Measurements from ENCODE around the gene RNU7-1. TPM values are rescaled to one million over a fixed set of nuclear protein-coding genes. Genes with fewer than 3 reads are reported as not detected.

RNU7-1 gene
- polyA plus RNA-seq, 1 donor = not detected

DNA sequence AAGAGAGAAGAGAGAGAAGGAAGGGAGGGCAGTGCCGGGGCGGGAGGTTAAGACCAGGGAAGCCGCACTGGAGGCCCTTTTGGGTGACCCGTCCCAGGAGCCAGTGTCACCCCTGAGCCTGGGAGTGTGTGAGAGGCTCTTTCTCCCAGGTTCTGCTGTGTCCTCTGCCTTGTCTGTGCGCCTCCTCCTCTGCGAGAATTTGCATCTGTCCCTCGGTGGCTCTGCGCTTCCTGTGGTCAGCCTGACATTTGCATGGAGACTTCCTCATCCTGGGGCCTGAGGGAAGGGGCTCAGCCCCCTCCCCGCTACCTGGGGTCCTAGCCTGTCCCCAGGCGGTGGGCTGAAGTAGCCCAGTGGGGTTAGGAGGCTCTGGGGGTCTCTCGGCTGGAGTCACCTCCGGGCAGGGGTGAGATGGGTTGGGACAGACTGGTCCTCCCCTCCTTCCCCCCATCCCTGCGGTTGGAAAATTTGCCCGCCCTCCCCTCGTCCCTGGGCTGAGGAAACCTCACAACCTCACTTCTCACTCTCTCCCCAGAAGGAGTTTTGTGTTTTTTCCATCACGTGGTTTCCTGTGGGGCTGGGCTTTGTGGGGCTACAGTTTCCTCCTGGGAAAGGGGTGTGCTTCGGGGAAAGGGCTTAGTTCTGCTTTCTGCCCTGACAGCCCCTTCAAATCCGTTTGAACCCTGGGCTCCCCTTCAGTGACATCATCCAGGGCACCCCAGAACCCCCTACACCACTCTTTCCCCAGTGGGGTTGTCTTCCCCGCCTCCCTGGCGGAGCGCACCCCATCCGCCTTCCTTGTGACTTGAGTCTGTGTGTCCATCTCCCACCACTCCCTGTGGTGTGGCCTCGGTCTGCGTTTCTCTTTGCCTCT is 10.1 kb downstream of the RNU7-1 start:
- Histone ChIP-seq H3K27ac (ENCODE audit: low read length) (peak overlapping the region; percentile 23), H3K4me1 (ENCODE audit: control insufficient read depth, insufficient read depth, low read length) (no peaks in the 10 kb centered on the region), H3K4me3 (ENCODE audit: low read length) (peak overlapping the region; percentile 38), H3K9me3 (ENCODE audit: control insufficient read depth, low read depth, low read length) (no peaks in the 10 kb centered on the region), H3K27me3 (ENCODE audit: control insufficient read depth, insufficient read depth, low read length) (no peaks in the 10 kb centered on the region), H3K36me3 (ENCODE audit: control insufficient read depth, insufficient read depth, low read length) (peaks cover 23% of the 10 kb centered on the region)
- no CpG with 5 or more reads among the region's 24 CpGs for WGBS (ENCODE audit: insufficient coverage, low lambda C conversion rate)
- DNase-seq = no peak

DNA sequence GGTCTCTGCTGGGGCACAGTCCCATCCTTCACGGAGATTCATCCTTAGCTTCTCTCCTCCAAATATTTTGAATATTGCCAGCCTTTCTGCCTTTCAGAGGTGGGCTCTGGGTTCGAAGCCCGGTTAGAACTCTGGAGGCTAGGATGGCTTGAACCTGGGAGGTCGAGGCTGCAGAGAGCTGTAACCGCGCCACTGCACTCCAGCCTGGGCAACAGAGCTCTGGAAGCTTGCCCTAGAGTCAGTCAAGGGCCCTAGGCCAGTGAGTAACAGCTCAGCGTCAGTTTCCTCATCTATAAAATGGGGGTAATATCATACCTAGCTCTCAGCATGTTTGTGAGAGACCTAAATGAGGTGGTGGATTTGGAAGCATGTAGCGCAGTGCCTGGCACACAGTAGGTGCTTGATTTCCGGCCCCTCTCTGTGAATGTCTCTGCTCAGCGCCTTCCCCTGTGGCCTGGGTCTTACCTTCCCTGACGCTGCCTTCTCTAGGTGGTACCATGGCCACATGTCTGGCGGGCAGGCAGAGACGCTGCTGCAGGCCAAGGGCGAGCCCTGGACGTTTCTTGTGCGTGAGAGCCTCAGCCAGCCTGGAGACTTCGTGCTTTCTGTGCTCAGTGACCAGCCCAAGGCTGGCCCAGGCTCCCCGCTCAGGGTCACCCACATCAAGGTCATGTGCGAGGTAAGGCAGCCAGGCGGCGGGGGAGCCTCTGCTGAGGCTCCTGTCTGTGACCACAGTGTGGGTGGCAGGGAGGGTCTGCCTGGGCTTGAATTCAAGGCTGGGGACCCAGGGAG is 10.9 kb downstream of the RNU7-1 start:
- H3K27me3 ChIP-seq (ENCODE audit: control insufficient read depth, insufficient read depth, low read length) = no peaks in the 10 kb centered on the region
- no peaks in the 10 kb centered on the region for H3K9me3 ChIP-seq (ENCODE audit: control insufficient read depth, low read depth, low read length)
- DNase-seq = no peak
- H3K36me3 ChIP-seq (ENCODE audit: control insufficient read depth, insufficient read depth, low read length) = peaks cover 23% of the 10 kb centered on the region
- no CpG with 5 or more reads among the region's 21 CpGs for WGBS (ENCODE audit: insufficient coverage, low lambda C conversion rate)
- peak overlapping the region; percentile 23 for H3K27ac ChIP-seq (ENCODE audit: low read length)
- no peaks in the 10 kb centered on the region for H3K4me1 ChIP-seq (ENCODE audit: control insufficient read depth, insufficient read depth, low read length)
- no peak overlapping the region for H3K4me3 ChIP-seq (ENCODE audit: low read length)

- peaks cover 23% of the 10 kb centered on the region for H3K36me3 ChIP-seq (ENCODE audit: control insufficient read depth, insufficient read depth, low read length)
- H3K27ac ChIP-seq (ENCODE audit: low read length) = no peak overlapping the region
- H3K4me1 ChIP-seq (ENCODE audit: control insufficient read depth, insufficient read depth, low read length) = peaks cover 2% of the 10 kb centered on the region
- no CpG with 5 or more reads among the region's 22 CpGs for WGBS (ENCODE audit: insufficient coverage, low lambda C conversion rate)
- no peaks in the 10 kb centered on the region for H3K27me3 ChIP-seq (ENCODE audit: control insufficient read depth, insufficient read depth, low read length)
- no peaks in the 10 kb centered on the region for H3K9me3 ChIP-seq (ENCODE audit: control insufficient read depth, low read depth, low read length)
- no peak for DNase-seq
- no peak overlapping the region for H3K4me3 ChIP-seq (ENCODE audit: low read length)
Observed at GRCh38 chr12:6955108-6956020, 11.7 kb downstream of the RNU7-1 start.

DNA sequence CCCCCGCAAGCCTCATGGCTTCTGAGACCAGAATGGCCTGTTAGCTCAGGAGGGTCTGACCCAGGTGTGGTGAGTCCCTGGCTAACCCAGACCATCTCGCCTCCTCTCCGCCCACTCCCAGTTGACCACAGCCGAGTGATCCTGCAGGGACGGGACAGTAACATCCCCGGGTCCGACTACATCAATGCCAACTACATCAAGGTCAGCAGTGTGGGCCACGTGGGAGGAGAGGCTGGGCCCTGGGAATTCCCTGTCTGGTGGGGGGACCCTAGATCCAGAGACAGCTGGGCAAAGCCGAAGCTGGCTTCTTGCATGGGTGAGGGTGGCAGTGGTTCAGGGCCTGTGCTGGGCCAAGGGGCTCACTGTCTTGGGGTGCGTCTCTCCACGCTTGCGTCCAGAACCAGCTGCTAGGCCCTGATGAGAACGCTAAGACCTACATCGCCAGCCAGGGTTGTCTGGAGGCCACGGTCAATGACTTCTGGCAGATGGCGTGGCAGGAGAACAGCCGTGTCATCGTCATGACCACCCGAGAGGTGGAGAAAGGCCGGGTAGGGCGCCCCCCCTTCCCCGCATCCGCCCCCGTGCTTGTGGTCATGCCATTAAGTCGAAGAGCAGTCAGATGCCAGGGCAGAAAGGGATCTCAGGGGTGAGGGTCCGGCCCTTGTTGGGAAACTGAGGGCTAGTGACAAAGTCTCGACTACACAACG is 12.6 kb downstream of the RNU7-1 start:
- peaks cover 9% of the 10 kb centered on the region for H3K4me1 ChIP-seq (ENCODE audit: control insufficient read depth, insufficient read depth, low read length)
- no peak overlapping the region for H3K27ac ChIP-seq (ENCODE audit: low read length)
- H3K27me3 ChIP-seq (ENCODE audit: control insufficient read depth, insufficient read depth, low read length) = no peaks in the 10 kb centered on the region
- no peak for DNase-seq
- H3K9me3 ChIP-seq (ENCODE audit: control insufficient read depth, low read depth, low read length) = no peaks in the 10 kb centered on the region
- H3K4me3 ChIP-seq (ENCODE audit: low read length) = no peak overlapping the region
- WGBS (ENCODE audit: insufficient coverage, low lambda C conversion rate) = no CpG with 5 or more reads among the region's 28 CpGs
- peaks cover 23% of the 10 kb centered on the region for H3K36me3 ChIP-seq (ENCODE audit: control insufficient read depth, insufficient read depth, low read length)

DNA sequence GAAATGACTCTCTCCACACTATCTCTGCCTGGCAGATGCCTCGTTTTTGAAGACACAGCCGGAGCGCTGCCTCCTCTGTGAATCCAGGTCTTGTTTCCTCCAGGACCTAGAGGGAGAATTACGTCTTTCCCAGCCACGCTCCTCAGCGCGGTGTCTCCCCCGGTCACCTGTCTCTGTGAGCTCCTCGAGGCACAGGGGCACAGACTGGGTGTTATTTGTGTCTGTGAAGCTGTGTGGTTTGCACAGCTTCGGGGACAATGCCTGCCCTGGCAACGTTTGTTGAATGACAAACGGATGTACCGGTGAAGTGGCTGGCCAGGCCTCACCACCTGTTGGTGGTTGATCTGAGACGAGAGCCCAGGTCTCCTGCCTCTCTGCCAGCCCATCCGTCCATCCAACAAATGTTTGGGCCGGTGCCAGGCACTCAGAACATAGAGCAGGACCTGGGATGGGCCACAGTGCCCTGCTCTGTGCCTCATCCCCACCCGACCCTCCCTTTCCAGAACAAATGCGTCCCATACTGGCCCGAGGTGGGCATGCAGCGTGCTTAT is 13.6 kb downstream of the RNU7-1 start:
- H3K27ac ChIP-seq (ENCODE audit: low read length) = no peak overlapping the region
- no CpG with 5 or more reads among the region's 20 CpGs for WGBS (ENCODE audit: insufficient coverage, low lambda C conversion rate)

GRCh38 chr12:6957741-6958608 is 14.4 kb downstream of the RNU7-1 start:
- Histone ChIP-seq H3K27ac (ENCODE audit: low read length) (no peak overlapping the region), H3K4me1 (ENCODE audit: control insufficient read depth, insufficient read depth, low read length) (peaks cover 18% of the 10 kb centered on the region), H3K27me3 (ENCODE audit: control insufficient read depth, insufficient read depth, low read length) (no peaks in the 10 kb centered on the region), H3K36me3 (ENCODE audit: control insufficient read depth, insufficient read depth, low read length) (peaks cover 23% of the 10 kb centered on the region), H3K4me3 (ENCODE audit: low read length) (no peak overlapping the region), H3K9me3 (ENCODE audit: control insufficient read depth, low read depth, low read length) (no peaks in the 10 kb centered on the region)
- no peak for DNase-seq
- WGBS (ENCODE audit: insufficient coverage, low lambda C conversion rate) = no CpG with 5 or more reads among the region's 28 CpGs

More for the DNA sequence above, 13.6 kb downstream of the RNU7-1 start:
- Histone ChIP-seq H3K27me3 (ENCODE audit: control insufficient read depth, insufficient read depth, low read length) (no peaks in the 10 kb centered on the region), H3K36me3 (ENCODE audit: control insufficient read depth, insufficient read depth, low read length) (peaks cover 23% of the 10 kb centered on the region), H3K4me1 (ENCODE audit: control insufficient read depth, insufficient read depth, low read length) (peaks cover 18% of the 10 kb centered on the region), H3K9me3 (ENCODE audit: control insufficient read depth, low read depth, low read length) (no peaks in the 10 kb centered on the region), H3K4me3 (ENCODE audit: low read length) (no peak overlapping the region)
- DNase-seq = no peak

- H3K4me3 ChIP-seq (ENCODE audit: low read length) = no peak overlapping the region
- DNase-seq = no peak
- peak overlapping the region; percentile 8 for H3K27ac ChIP-seq (ENCODE audit: low read length)
- WGBS (ENCODE audit: insufficient coverage, low lambda C conversion rate) = no CpG with 5 or more reads among the region's 10 CpGs
- H3K4me1 ChIP-seq (ENCODE audit: control insufficient read depth, insufficient read depth, low read length) = peaks cover 18% of the 10 kb centered on the region
- no peaks in the 10 kb centered on the region for H3K9me3 ChIP-seq (ENCODE audit: control insufficient read depth, low read depth, low read length)
- H3K27me3 ChIP-seq (ENCODE audit: control insufficient read depth, insufficient read depth, low read length) = no peaks in the 10 kb centered on the region
- peaks cover 23% of the 10 kb centered on the region for H3K36me3 ChIP-seq (ENCODE audit: control insufficient read depth, insufficient read depth, low read length)
Observed at GRCh38 chr12:6958609-6959057, 15.0 kb downstream of the RNU7-1 start.

DNA sequence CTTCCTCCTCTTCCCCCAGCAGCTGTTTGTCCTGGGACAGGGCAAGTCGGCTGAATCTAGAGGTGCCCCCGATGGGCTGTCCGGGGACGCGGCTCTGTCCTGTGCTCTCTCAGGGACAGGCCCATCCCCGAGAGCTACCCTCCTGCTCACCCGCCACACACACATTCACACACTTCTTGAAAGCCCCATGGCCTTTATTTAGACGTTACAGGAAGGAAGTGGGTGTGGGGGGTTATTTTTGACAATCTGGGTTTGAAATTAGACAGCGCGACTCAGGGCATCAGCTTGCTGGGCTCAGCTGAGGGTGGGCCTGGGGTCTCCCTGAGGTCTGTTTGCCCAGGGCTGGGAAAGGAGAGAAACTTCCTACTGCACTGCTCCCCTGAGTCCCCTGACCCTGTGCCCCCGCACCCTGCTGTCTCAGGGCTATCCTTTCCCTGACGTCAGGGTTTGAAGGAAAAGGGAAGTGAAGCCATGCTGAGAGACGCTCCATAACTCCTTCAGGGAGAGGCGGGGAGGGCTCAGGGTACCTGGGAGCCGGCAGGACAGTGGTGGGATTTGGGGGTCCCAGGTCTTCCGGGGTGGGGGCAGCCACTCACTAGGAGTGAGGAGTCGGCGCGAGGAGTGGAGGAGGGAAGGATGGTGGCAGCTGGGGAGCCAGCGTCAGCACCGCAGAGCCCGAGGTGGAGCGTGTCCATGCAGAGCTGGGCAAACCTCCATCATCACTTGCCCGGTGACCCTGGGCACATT is 15.6 kb downstream of the RNU7-1 start:
- no peaks in the 10 kb centered on the region for H3K9me3 ChIP-seq (ENCODE audit: control insufficient read depth, low read depth, low read length)
- no CpG with 5 or more reads among the region's 24 CpGs for WGBS (ENCODE audit: insufficient coverage, low lambda C conversion rate)
- H3K4me1 ChIP-seq (ENCODE audit: control insufficient read depth, insufficient read depth, low read length) = peaks cover 18% of the 10 kb centered on the region
- DNase-seq = no peak
- H3K27ac ChIP-seq (ENCODE audit: low read length) = peak overlapping the region; percentile 8
- peaks cover 25% of the 10 kb centered on the region for H3K36me3 ChIP-seq (ENCODE audit: control insufficient read depth, insufficient read depth, low read length)
- no peaks in the 10 kb centered on the region for H3K27me3 ChIP-seq (ENCODE audit: control insufficient read depth, insufficient read depth, low read length)
- no peak overlapping the region for H3K4me3 ChIP-seq (ENCODE audit: low read length)

Data from large intestine (tissue), 3 donors.